GM12865 (cell line): ENCODE measurements around the gene METRNL.

Experiments
- DNase-seq: peaks from one replicate; pipeline ENCODE4 v3.0.0; 2010; ENCODE audit warnings: low read depth
- H3K4me3 ChIP-seq: 2 replicates; pipeline ENCODE4 v1.5.1; 2011; ENCODE audit warnings: mild to moderate bottlenecking, low read depth, low read length, control low read depth
- TF ChIP-seq, protein P1 (sequence below): IDR thresholded peaks from 2 replicates; pipeline ENCODE4 v1.5.1; 2011; ENCODE audit warnings: low read length, control low read depth, low read depth, inconsistent platforms; ENCODE audit not compliant: insufficient read depth; ENCODE audit errors: missing control alignments

METRNL gene

GRCh38 chr17:83109386-83109785, 30.0 kb downstream of the METRNL start:
- TF ChIP-seq, protein P1, sequence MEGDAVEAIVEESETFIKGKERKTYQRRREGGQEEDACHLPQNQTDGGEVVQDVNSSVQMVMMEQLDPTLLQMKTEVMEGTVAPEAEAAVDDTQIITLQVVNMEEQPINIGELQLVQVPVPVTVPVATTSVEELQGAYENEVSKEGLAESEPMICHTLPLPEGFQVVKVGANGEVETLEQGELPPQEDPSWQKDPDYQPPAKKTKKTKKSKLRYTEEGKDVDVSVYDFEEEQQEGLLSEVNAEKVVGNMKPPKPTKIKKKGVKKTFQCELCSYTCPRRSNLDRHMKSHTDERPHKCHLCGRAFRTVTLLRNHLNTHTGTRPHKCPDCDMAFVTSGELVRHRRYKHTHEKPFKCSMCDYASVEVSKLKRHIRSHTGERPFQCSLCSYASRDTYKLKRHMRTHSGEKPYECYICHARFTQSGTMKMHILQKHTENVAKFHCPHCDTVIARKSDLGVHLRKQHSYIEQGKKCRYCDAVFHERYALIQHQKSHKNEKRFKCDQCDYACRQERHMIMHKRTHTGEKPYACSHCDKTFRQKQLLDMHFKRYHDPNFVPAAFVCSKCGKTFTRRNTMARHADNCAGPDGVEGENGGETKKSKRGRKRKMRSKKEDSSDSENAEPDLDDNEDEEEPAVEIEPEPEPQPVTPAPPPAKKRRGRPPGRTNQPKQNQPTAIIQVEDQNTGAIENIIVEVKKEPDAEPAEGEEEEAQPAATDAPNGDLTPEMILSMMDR = no peak
- DNase-seq = no peak
- no peak overlapping the region for H3K4me3 ChIP-seq

GRCh38 chr17:83109793-83110645, 30.6 kb downstream of the METRNL start:
- TF ChIP-seq, protein P1 = no peak
- no peak overlapping the region for H3K4me3 ChIP-seq
- DNase-seq = no peak

GRCh38 chr17:83110735-83111134, 31.3 kb downstream of the METRNL start:
- DNase-seq = no peak
- H3K4me3 ChIP-seq = no peak overlapping the region
- TF ChIP-seq, protein P1 = no peak

GRCh38 chr17:83111516-83112282, 32.3 kb downstream of the METRNL start:
- no peak overlapping the region for H3K4me3 ChIP-seq
- no peak for DNase-seq
- TF ChIP-seq, protein P1 = no peak

- no peak for DNase-seq
- TF ChIP-seq, protein P1 = no peak
- H3K4me3 ChIP-seq = no peak overlapping the region
These were observed 34.0 kb downstream of the METRNL start for GRCh38 chr17:83113381-83113780.

DNA sequence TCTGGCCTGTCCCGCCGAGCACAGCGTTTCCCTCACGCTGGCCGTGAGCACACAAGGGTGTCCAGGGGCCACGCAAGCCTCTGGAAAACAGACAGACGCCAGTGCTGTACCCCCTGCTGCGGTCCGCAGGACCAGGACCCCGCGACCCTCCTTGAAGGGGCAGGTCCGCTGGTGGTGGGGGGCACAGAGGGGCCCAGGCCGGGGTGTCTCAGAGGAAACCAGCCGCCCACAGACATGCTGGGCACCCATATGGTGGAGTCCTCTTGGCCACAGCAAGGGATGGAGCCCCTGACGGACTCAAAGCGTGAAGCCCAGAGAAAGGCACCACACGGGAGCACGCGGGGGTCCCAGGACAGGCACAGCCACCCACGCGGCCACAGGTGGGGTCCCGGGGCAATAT, 34.4 kb downstream of the METRNL start:
- no peak for DNase-seq
- no peak overlapping the region for H3K4me3 ChIP-seq
- TF ChIP-seq, protein P1 = no peak
